DND-41 (cell line): ENCODE data around the gene P2RX4.

Experiments
- ATAC-seq: fragments of 200-7000 bp; cut with Tn5 transposase; 3 replicates; pipeline ENCODE4 v1.9.1; 2021; ENCODE audit warnings: low read depth; ENCODE audit not compliant: insufficient read depth
- DNase-seq: peaks from one replicate; pipeline ENCODE4 v3.0.0-alpha.2; 2020
- H2AFZ ChIP-seq: 2 replicates; pipeline ENCODE4 v1.6.0; 2012; ENCODE audit warnings: low read depth, low read length
- H3K27ac ChIP-seq: 2 replicates; pipeline ENCODE4 v1.5.1; 2012; ENCODE audit warnings: low read length, inconsistent platforms
- H3K27me3 ChIP-seq: fragments of 200-600 bp; sonication (generic); 2 replicates; pipeline ENCODE4 v1.6.0; 2012; ENCODE audit warnings: low read length, mild to moderate bottlenecking, inconsistent platforms; ENCODE audit not compliant: insufficient read depth, poor library complexity
- H3K36me3 ChIP-seq: 2 replicates; pipeline ENCODE4 v1.5.1; 2012; ENCODE audit warnings: low read length, inconsistent platforms; ENCODE audit not compliant: insufficient read depth
- H3K4me1 ChIP-seq: 2 replicates; pipeline ENCODE4 v1.5.1; 2012; ENCODE audit warnings: mild to moderate bottlenecking, low read length; ENCODE audit not compliant: insufficient read depth
- H3K4me2 ChIP-seq: 2 replicates; pipeline ENCODE4 v1.6.0; 2012; ENCODE audit warnings: mild to moderate bottlenecking, moderate library complexity, low read length, inconsistent platforms; ENCODE audit not compliant: insufficient read depth
- H3K4me3 ChIP-seq, 2 experiments: fragments of 200-600 bp in 1 of 2; shearing (Covaris generic) in 1 of 2; 2 replicates each; pipeline ENCODE4 v1.5.1; 2012 to 2016; ENCODE audit warnings: inconsistent platforms in 2 of 2, low read length in 2 of 2, mild to moderate bottlenecking in 2 of 2, low read depth in 1 of 2, moderate library complexity in 1 of 2
- H3K79me2 ChIP-seq: 2 replicates; pipeline ENCODE4 v1.6.0; 2012; ENCODE audit warnings: low read length, inconsistent platforms; ENCODE audit not compliant: insufficient read depth
- H3K9ac ChIP-seq: 2 replicates; pipeline ENCODE4 v1.6.0; 2012; ENCODE audit warnings: low read depth, mild to moderate bottlenecking, inconsistent platforms, low read length, moderate library complexity
- H3K9me3 ChIP-seq: 2 replicates; pipeline ENCODE4 v1.5.1; 2012; ENCODE audit warnings: low read length, moderate library complexity, mild to moderate bottlenecking, inconsistent platforms; ENCODE audit not compliant: insufficient read depth, severe bottlenecking
- H4K20me1 ChIP-seq: 2 replicates; pipeline ENCODE4 v1.6.0; 2012; ENCODE audit warnings: low read length; ENCODE audit not compliant: insufficient read depth
- CTCF ChIP-seq: IDR thresholded peaks from 2 replicates; pipeline ENCODE4 v1.5.1; 2012; ENCODE audit warnings: borderline replicate concordance, low read length, moderate library complexity, mild to moderate bottlenecking; ENCODE audit not compliant: poor library complexity, severe bottlenecking; ENCODE audit errors: extremely low read depth
- EZH2 ChIP-seq: IDR thresholded peaks from 3 replicates; pipeline ENCODE4 v1.6.1; 2012; ENCODE audit warnings: borderline replicate concordance, low read depth, mild to moderate bottlenecking, moderate library complexity, low read length, inconsistent platforms; ENCODE audit not compliant: severe bottlenecking

The P2RX4 gene

GRCh38 chr12:121261398-121261797, 51.5 kb downstream of the P2RX4 start:
- Histone ChIP-seq H3K9ac (no peak overlapping the region), H3K36me3 (peaks cover 55% of the 10 kb centered on the region), H3K4me1 (no peaks in the 10 kb centered on the region), H4K20me1 (no peaks in the 10 kb centered on the region), H3K27me3 (no peaks in the 10 kb centered on the region), H3K4me3 (no peak overlapping the region), H3K27ac (no peak overlapping the region), H3K79me2 (no peaks in the 10 kb centered on the region), H2AFZ (no peak overlapping the region), H3K4me2 (no peak overlapping the region), H3K9me3 (no peaks in the 10 kb centered on the region)
- ATAC-seq: no peak
- DNase-seq: no peak
- TF ChIP-seq CTCF: no peak
- no peak for TF ChIP-seq EZH2

DNA sequence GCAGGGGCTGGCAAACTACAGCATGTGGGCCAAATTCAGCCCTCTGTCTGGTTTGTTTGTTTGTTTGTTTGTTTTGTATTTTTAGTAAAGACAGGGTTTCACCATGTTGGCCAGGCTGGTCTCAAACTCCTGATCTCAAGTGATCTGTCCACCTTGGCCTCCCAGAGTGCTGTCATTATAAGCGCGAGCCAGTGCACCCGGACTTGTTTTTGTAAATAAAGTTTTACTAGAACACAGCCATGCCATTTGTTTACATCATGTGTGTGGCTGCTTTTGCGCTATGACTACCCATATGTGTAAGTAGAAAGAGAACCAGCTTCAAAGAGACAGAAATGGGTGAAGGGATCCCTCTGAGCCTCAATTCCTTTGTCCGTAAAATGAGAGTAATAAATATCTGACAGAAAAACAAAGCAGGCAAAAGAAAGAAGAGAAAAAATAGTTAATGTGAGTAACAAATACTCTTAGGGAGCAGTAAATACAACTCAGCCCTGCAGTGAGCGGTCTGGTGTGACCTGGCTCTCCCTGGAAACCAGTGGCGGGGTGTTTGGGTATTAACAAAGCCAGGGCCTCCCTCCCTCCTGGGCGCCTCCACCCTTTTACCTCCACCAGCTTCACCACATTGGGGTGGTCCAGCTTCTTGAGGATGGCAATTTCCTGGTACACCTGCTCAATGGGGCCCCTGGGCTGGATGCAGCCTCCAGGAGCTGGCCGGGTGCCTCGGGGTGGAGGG, 53.4 kb downstream of the P2RX4 start:
- Histone ChIP-seq H3K4me3 (no peak overlapping the region), H3K4me2 (no peak overlapping the region), H3K79me2 (no peaks in the 10 kb centered on the region), H4K20me1 (no peaks in the 10 kb centered on the region), H3K27me3 (no peaks in the 10 kb centered on the region), H3K27ac (no peak overlapping the region), H3K4me1 (no peaks in the 10 kb centered on the region), H2AFZ (no peak overlapping the region), H3K9me3 (no peaks in the 10 kb centered on the region), H3K36me3 (peaks cover 58% of the 10 kb centered on the region), H3K9ac (no peak overlapping the region)
- no peak for TF ChIP-seq EZH2
- no peak for TF ChIP-seq CTCF
- ATAC-seq: no peak
- no peak for DNase-seq

- H3K79me2 ChIP-seq: no peaks in the 10 kb centered on the region
- H3K9ac ChIP-seq: no peak overlapping the region
- H4K20me1 ChIP-seq: 0 out of 2 replicates have a peak, but pooled peaks cover 4% of the 10 kb centered on the region
- no peak overlapping the region for H2AFZ ChIP-seq
- ATAC-seq (no peak), DNase-seq (no peak)
- no peak overlapping the region for H3K4me2 ChIP-seq
- no peak for TF ChIP-seq EZH2
- TF ChIP-seq CTCF: no peak
- H3K27me3 ChIP-seq: no peaks in the 10 kb centered on the region
- no peaks in the 10 kb centered on the region for H3K4me1 ChIP-seq
- no peak overlapping the region for H3K27ac ChIP-seq
- peaks cover 63% of the 10 kb centered on the region for H3K36me3 ChIP-seq
- no peak overlapping the region for H3K4me3 ChIP-seq
- no peaks in the 10 kb centered on the region for H3K9me3 ChIP-seq
Measured at GRCh38 chr12:121264135-121264534, 54.2 kb downstream of the P2RX4 start.
